Esophagus muscularis mucosa (tissue), 4 donors: Measurements from ENCODE around the gene GABARAPL1. TPM values are rescaled to one million over a fixed set of nuclear protein-coding genes. Genes with fewer than 3 reads are reported as not detected.

ENCODE experiments used
- DNase-seq: peaks from one replicate; pipeline ENCODE4 v3.0.0-alpha.2; 2017; ENCODE audit errors: extremely low spot score
- H3K27ac ChIP-seq, 4 donors: fragments of 200-600 bp; sonication (generic); replicated peaks in 1 of 4; 1 replicate in 3 of 4; 2 replicates in 1 of 4; pipeline ENCODE4 v1.5.1; 2016 to 2019; ENCODE audit warnings: mild to moderate bottlenecking in 1 of 4
- H3K27me3 ChIP-seq, 4 donors: fragments of 200-600 bp; sonication (generic); one replicate each; pipeline versions ENCODE4 v1.5.1 to v1.6.0; 2016 to 2019
- H3K36me3 ChIP-seq, 4 donors: fragments of 200-600 bp; sonication (generic); one replicate each; pipeline ENCODE4 v1.5.1; 2016 to 2019
- H3K4me1 ChIP-seq, 4 donors: fragments of 200-600 bp; sonication (generic); one replicate each; pipeline ENCODE4 v1.5.1; 2016 to 2019
- H3K4me3 ChIP-seq, 4 donors: fragments of 200-600 bp; sonication (generic); 1 replicate in 2 of 4; 2 replicates in 2 of 4; pipeline ENCODE4 v1.5.1; 2016 to 2019; ENCODE audit warnings: mild to moderate bottlenecking in 4 of 4, moderate library complexity in 1 of 4
- H3K9me3 ChIP-seq, 4 donors: fragments of 200-600 bp; sonication (generic); 1 replicate in 3 of 4; 2 replicates in 1 of 4; pipeline ENCODE4 v1.5.1; 2016 to 2019
- EP300 ChIP-seq: sonication (generic); formaldehyde crosslinking; IDR thresholded peaks from one replicate; pipeline ENCODE4 v1.6.1; 2017; ENCODE audit warnings: antibody characterized with exemption
- POLR2A ChIP-seq: fragments of 450-650 bp; IDR thresholded peaks from one replicate; pipeline ENCODE4 v1.6.1; 2017; ENCODE audit warnings: antibody characterized with exemption, moderate library complexity, mild to moderate bottlenecking, low read depth
- POLR2AphosphoS5 ChIP-seq, 2 donors: sonication (generic); formaldehyde crosslinking; IDR thresholded peaks; one replicate each; pipeline ENCODE4 v1.6.1; 2017; ENCODE audit warnings: antibody characterized with exemption in 2 of 2
- WGBS: methylation state at CpG from one replicate; pipeline ENCODE4 v1.1.5; 2018; 5-methylcytosine and 5-hydroxymethylcytosine counted together
- intact Hi-C: fragments of 100-400 bp; cut with DNase I; formaldehyde crosslinking; loops from one replicate; pipeline ENCODE4 v1.15.1; 2023
- total RNA-seq, 4 donors: library from RNA; depleted of rRNA; stranded (reverse); fragments of >200 nt; gene quantifications; one replicate each; pipeline versions ENCODE4 v1.1.0 to v1.2.1, GENCODE V29; 2016
- TF ChIP-seq, protein P1 (sequence below), 3 experiments: fragments of 200-600 bp in 2 of 3; fragments of 450-650 bp in 1 of 3; sonication (generic) in 2 of 3; IDR thresholded peaks; one replicate each; pipeline ENCODE4 v1.5.1; 2017 to 2019; ENCODE audit warnings: antibody characterized with exemption in 3 of 3, mild to moderate bottlenecking in 2 of 3, moderate library complexity in 1 of 3

The GABARAPL1 gene
- total RNA-seq, 4 donors from 2014 or later, result 142 to 352 (median 213) TPM

DNA sequence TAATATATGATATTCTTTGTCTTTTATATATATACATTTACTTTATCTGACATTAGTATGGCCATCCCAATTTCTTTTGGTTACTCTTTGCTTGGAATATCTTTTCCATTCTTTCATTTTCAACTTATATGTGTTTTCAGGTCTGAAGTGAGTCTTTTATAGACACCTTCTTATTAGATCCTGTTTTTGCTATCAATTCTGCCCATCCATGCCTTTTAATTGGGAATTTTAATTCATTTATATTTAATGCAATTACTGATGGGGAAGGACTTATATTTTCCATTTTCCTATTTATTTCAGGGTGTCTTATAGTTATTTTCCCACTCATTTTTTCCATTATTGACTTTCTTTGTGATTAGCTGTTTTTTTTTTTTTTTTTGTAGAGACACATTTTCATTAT is 43.4 kb downstream of the GABARAPL1 start:
- TF ChIP-seq, protein P1, sequence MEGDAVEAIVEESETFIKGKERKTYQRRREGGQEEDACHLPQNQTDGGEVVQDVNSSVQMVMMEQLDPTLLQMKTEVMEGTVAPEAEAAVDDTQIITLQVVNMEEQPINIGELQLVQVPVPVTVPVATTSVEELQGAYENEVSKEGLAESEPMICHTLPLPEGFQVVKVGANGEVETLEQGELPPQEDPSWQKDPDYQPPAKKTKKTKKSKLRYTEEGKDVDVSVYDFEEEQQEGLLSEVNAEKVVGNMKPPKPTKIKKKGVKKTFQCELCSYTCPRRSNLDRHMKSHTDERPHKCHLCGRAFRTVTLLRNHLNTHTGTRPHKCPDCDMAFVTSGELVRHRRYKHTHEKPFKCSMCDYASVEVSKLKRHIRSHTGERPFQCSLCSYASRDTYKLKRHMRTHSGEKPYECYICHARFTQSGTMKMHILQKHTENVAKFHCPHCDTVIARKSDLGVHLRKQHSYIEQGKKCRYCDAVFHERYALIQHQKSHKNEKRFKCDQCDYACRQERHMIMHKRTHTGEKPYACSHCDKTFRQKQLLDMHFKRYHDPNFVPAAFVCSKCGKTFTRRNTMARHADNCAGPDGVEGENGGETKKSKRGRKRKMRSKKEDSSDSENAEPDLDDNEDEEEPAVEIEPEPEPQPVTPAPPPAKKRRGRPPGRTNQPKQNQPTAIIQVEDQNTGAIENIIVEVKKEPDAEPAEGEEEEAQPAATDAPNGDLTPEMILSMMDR (IDR thresholded peaks at IDR 0.05), result no peak
- no peak for TF ChIP-seq EP300
- TF ChIP-seq POLR2A, result no peak
- Histone ChIP-seq H3K27me3 (no peaks in the 10 kb centered on the region), H3K27ac (no peak overlapping the region), H3K4me3 (no peak overlapping the region), H3K4me1 (no peaks in the 10 kb centered on the region), H3K36me3 (peaks cover 0 to 3% (median 0%) of the 10 kb centered on the region in 4 donors), H3K9me3 (peaks cover 0 to 10% (median 0%) of the 10 kb centered on the region in 4 donors)
- DNase-seq, result no peak
- intact Hi-C loops, result no loop called here

DNA sequence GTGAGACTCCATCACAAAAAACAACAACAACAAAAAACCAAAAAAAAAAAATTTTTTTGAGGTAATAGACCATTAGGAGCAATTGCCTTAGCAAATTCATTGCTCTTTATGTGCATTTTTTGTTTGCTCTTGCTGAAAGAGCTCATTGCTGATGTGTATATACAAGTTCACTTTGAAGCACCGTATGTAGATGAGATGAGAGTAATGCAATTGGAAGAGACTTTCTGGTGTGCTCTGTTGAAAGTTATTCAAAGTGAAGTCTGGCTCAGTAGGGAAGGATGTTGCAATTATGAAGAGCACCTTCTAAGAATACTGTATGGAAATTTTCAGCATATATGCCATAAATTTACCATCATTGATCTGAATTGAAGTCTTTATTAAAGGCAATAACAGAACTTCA is 48.2 kb downstream of the GABARAPL1 start:
- intact Hi-C loops, result no loop called here
- no peak overlapping the region for H3K4me3 ChIP-seq
- H3K9me3 ChIP-seq, result peaks cover 0 to 3% (median 0%) of the 10 kb centered on the region in 4 donors
- no peak for DNase-seq
- H3K4me1 ChIP-seq, result no peaks in the 10 kb centered on the region
- H3K27ac ChIP-seq, result no peak overlapping the region
- H3K27me3 ChIP-seq, result no peaks in the 10 kb centered on the region
- TF ChIP-seq, protein P1 (IDR thresholded peaks at IDR 0.05), result no peak
- no peak for TF ChIP-seq POLR2AphosphoS5 (IDR thresholded peaks at IDR 0.05)
- TF ChIP-seq EP300, result no peak
- no peak for TF ChIP-seq POLR2A
- H3K36me3 ChIP-seq, result no peaks in the 10 kb centered on the region
- 95% methylated on average over 1 of the region's 1 CpG for WGBS

DNA sequence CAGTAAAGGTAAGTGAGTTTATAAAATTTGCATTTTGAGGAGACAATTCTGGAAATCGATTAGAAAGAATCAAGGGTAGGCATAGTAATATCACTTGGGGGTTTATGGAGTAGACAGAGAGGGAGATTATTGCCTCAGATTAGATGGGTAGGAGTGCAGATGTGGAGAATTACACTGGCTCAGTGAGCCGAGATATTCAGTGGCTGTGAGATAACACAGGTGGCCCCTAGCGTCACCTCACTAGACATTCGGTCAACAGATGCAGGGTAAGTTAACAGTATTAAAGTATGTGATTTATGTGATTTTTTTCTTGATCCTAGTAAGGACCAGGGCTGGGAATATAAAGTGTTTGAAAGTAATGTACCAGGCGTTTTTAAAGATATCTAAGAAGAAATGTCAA is 55.4 kb downstream of the GABARAPL1 start:
- no peaks in the 10 kb centered on the region for H3K27me3 ChIP-seq
- no peak for DNase-seq
- H3K4me1 ChIP-seq, result no peaks in the 10 kb centered on the region
- no peaks in the 10 kb centered on the region for H3K9me3 ChIP-seq
- H3K27ac ChIP-seq, result no peak overlapping the region
- H3K4me3 ChIP-seq, result no peak overlapping the region
- H3K36me3 ChIP-seq, result no peaks in the 10 kb centered on the region
- TF ChIP-seq, protein P1 (IDR thresholded peaks at IDR 0.05), result no peak
- no peak for TF ChIP-seq POLR2A
- TF ChIP-seq EP300, result no peak
- TF ChIP-seq POLR2AphosphoS5 (IDR thresholded peaks at IDR 0.05), result no peak
- 54% methylated on average over 5 of the region's 5 CpGs for WGBS
- intact Hi-C loops, result no loop called here

DNA sequence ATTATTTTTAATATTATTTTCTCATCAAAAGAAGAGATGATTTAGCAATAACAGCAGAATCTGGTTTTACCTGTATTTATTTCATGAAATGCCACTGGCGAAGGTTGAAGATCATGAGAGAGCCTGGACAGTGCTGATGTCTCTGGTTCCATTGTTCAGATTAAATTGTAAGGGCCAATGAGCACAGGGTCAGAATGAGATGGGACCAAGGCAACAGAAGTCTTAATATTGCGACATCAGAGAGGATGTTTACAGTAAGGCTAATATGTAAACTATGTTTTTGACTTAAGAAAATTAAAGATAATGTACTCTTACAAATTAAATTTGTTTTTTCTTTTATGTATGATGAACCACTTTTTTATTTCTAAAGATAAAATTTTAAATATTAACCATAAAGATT is 59.8 kb downstream of the GABARAPL1 start:
- DNase-seq, result no peak
- intact Hi-C loops, result no loop called here
- WGBS, result 88% methylated on average over 2 of the region's 2 CpGs
- H3K27ac ChIP-seq, result no peak overlapping the region
- TF ChIP-seq, protein P1 (IDR thresholded peaks at IDR 0.05), result no peak
- TF ChIP-seq POLR2A (no peak), EP300 (no peak)
- H3K4me3 ChIP-seq, result no peak overlapping the region
- no peaks in the 10 kb centered on the region for H3K4me1 ChIP-seq
- H3K36me3 ChIP-seq, result no peaks in the 10 kb centered on the region
- H3K27me3 ChIP-seq, result no peaks in the 10 kb centered on the region
- no peaks in the 10 kb centered on the region for H3K9me3 ChIP-seq

Other genes starting within 250 kb of the GABARAPL1 start
- gene CLEC12A, start 241.5 kb upstream of the GABARAPL1 start, total RNA-seq, result 1 to 10 TPM in 2 of 4 donors, under 1 TPM in 2; 0.26 to 2.1 (median 0.95) TPM
- not detected for gene CLEC1B, start 213.8 kb upstream of the GABARAPL1 start, total RNA-seq
- gene CLEC12B, start 202.2 kb upstream of the GABARAPL1 start, total RNA-seq, result not detected
- gene CLEC9A, start 182.2 kb upstream of the GABARAPL1 start, total RNA-seq, result under 1 TPM in 1 of 4 donors, not detected in 3; 0.17 TPM
- gene CLEC1A, start 113.9 kb upstream of the GABARAPL1 start, total RNA-seq, result 1 to 10 TPM; 1.7 to 8.3 (median 4.7) TPM
- 1 to 10 TPM; 1.7 to 9.4 (median 3.2) TPM for gene CLEC7A, start 82.7 kb upstream of the GABARAPL1 start, total RNA-seq
- gene OLR1, start 40.7 kb upstream of the GABARAPL1 start, total RNA-seq, result 1 to 10 TPM in 1 of 4 donors, under 1 TPM in 2, not detected in 1; 0.40 to 1.2 (median 0.58) TPM
- gene TMEM52B, start 33.8 kb upstream of the GABARAPL1 start, total RNA-seq, result 1 to 10 TPM in 1 of 4 donors, under 1 TPM in 1, not detected in 2; 0.17 to 1.6 TPM
- 1 to 10 TPM in 1 of 4 donors, under 1 TPM in 3; 0.32 to 1.3 (median 0.73) TPM for gene KLRD1, start 95.0 kb downstream of the GABARAPL1 start, total RNA-seq
- gene KLRK1, start 177.2 kb downstream of the GABARAPL1 start, total RNA-seq, result 1 to 10 TPM in 3 of 4 donors, under 1 TPM in 1; 0.19 to 1.8 (median 1.2) TPM
- under 1 TPM in 1 of 4 donors, not detected in 3; 0.83 TPM for gene KLRC4, start 196.9 kb downstream of the GABARAPL1 start, total RNA-seq
- gene KLRC3, start 207.7 kb downstream of the GABARAPL1 start, total RNA-seq, result not detected
- under 1 TPM in 2 of 4 donors, not detected in 2; 0.42 to 0.66 TPM for gene KLRC2, start 223.1 kb downstream of the GABARAPL1 start, total RNA-seq
- gene KLRC1, start 240.5 kb downstream of the GABARAPL1 start, total RNA-seq, result 1 to 10 TPM in 1 of 4 donors, under 1 TPM in 1, not detected in 2; 0.50 to 2.1 TPM